ENCODE data around the gene NLK.

DNA sequence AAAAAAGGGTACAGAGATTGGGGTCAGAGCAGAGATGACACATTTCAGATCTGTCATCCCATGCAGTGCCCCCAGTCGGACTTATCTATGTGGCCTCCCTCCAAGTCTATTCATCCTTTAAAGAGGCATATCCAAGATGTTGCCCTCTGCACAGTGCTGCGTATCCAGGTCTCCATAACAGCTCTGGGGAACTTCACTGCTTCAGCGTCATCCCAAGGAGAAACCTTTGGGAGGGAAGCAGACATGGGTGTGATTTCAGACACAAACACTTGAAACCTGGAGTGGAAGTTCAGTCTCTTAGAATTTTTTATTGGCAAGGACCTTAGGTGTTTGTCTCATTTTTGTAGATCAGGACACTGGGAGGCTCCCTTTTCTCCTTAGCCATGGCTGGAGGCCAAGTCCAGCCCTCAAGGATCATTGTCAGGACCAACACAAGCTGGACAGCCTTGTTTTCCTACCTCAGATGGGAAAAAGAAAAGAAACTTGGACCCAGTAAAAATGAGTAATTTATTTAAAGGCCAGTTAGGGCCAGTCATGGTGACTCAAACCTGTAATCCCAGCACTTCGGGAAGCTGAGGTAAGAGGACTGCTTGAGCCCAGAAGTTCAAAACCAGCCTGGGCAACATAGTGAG, 23.9 kb upstream of the NLK start:
- TF ChIP-seq POLR2AphosphoS5 (IDR thresholded peaks at IDR 0.05) (no peak), CTCF (IDR thresholded peaks at IDR 0.05) (no peak), POLR2A (IDR thresholded peaks at IDR 0.05) (no peak)

Measured in sigmoid colon (tissue), 4 donors.